NCI-H2227 (cell line): ENCODE results near the gene WAS.

Source experiments
- DNase-seq: peaks from one replicate; lab custom pipeline; 2025; ENCODE audit not compliant: unreplicated experiment; lab: John Stamatoyannopoulos, UW

The WAS gene

GRCh38 chrX:48711162-48711928 is 27.7 kb downstream of the WAS start:
- DNase-seq = no peak

- DNase-seq = no peak
Measured at GRCh38 chrX:48711929-48712505, 28.4 kb downstream of the WAS start.

- DNase-seq = no peak
Measured at GRCh38 chrX:48713847-48714246, 30.2 kb downstream of the WAS start.

- DNase-seq = no peak
Measured at GRCh38 chrX:48714573-48714972, 31.0 kb downstream of the WAS start.

- no peak for DNase-seq
Measured at GRCh38 chrX:48715072-48715471, 31.5 kb downstream of the WAS start.

- no peak for DNase-seq
Measured at GRCh38 chrX:48715876-48716502, 32.4 kb downstream of the WAS start.

- no peak for DNase-seq
Measured at GRCh38 chrX:48719958-48720357, 36.4 kb downstream of the WAS start.

GRCh38 chrX:48720577-48721250 is 37.1 kb downstream of the WAS start:
- DNase-seq = no peak

- no peak for DNase-seq
Measured at GRCh38 chrX:48721916-48722315, 38.3 kb downstream of the WAS start.

GRCh38 chrX:48726596-48726995 is 43.0 kb downstream of the WAS start:
- DNase-seq = no peak

GRCh38 chrX:48728653-48729052 is 45.1 kb downstream of the WAS start:
- no peak for DNase-seq

- no peak for DNase-seq
Measured at GRCh38 chrX:48736303-48736702, 52.7 kb downstream of the WAS start.

- DNase-seq = no peak
Measured at GRCh38 chrX:48736878-48737212, 53.2 kb downstream of the WAS start.

- DNase-seq = peak; percentile 99
Measured at GRCh38 chrX:48737213-48737938, 53.8 kb downstream of the WAS start.

GRCh38 chrX:48737940-48738339 is 54.3 kb downstream of the WAS start:
- no peak for DNase-seq
